ENCODE measurements around the gene PLEKHB2. TPM values are rescaled to one million over a fixed set of nuclear protein-coding genes. Genes with fewer than 3 reads are reported as not detected.

Gene PLEKHB2
- total RNA-seq, 4 donors from 2014 or later: 38.1 to 58.7 (median 49.0) TPM

- H3K27me3 ChIP-seq: no peaks in the 10 kb centered on the region
- no peaks in the 10 kb centered on the region for H3K9me3 ChIP-seq
- whole genome bisulfite sequencing, 2 donors (ENCODE audit: low coverage in 1 of 2): 100% methylated on average over 1 to 2 of the region's 3 CpGs
- no peak overlapping the region for H3K4me3 ChIP-seq
- no peak for TF ChIP-seq EP300 (IDR thresholded peaks at IDR 0.05)
- no peak for TF ChIP-seq POLR2A (IDR thresholded peaks at IDR 0.05)
- TF ChIP-seq CTCF (IDR thresholded peaks at IDR 0.05): no peak
- no peak for TF ChIP-seq POLR2AphosphoS5 (IDR thresholded peaks at IDR 0.05)
- no peak for ATAC-seq
- H3K36me3 ChIP-seq: peaks cover 0 to 55% of the 10 kb centered on the region in 2 donors
- no peaks in the 10 kb centered on the region for H3K4me1 ChIP-seq
- no peak overlapping the region for H3K27ac ChIP-seq
Measured at GRCh38 chr2:131123192-131123591, 18.1 kb downstream of the PLEKHB2 start.

GRCh38 chr2:131125195-131125757 lies 20.1 kb downstream of the PLEKHB2 start:
- no peak for TF ChIP-seq POLR2AphosphoS5 (IDR thresholded peaks at IDR 0.05)
- TF ChIP-seq POLR2A (IDR thresholded peaks at IDR 0.05): no peak
- no peak for TF ChIP-seq EP300 (IDR thresholded peaks at IDR 0.05)
- no peak for TF ChIP-seq CTCF (IDR thresholded peaks at IDR 0.05)
- H3K4me3 ChIP-seq: no peak overlapping the region
- H3K4me1 ChIP-seq: no peaks in the 10 kb centered on the region
- no peaks in the 10 kb centered on the region for H3K27me3 ChIP-seq
- WGBS, 2 donors (ENCODE audit: low coverage in 1 of 2): 84 to 91% methylated on average over 5 to 7 of the region's 7 CpGs
- ATAC-seq: no peak
- no peak overlapping the region for H3K27ac ChIP-seq
- H3K9me3 ChIP-seq: no peaks in the 10 kb centered on the region
- peaks cover 0 to 76% of the 10 kb centered on the region in 2 donors for H3K36me3 ChIP-seq

- Histone ChIP-seq H3K27ac (no peak overlapping the region), H3K4me1 (no peaks in the 10 kb centered on the region), H3K9me3 (no peaks in the 10 kb centered on the region), H3K36me3 (peaks cover 0 to 80% of the 10 kb centered on the region in 2 donors), H3K27me3 (no peaks in the 10 kb centered on the region), H3K4me3 (no peak overlapping the region)
- no peak for TF ChIP-seq EP300 (IDR thresholded peaks at IDR 0.05)
- no peak for TF ChIP-seq POLR2AphosphoS5 (IDR thresholded peaks at IDR 0.05)
- 53 to 69% methylated on average over 5 of the region's 5 CpGs for WGBS, 2 donors (ENCODE audit: low coverage in 1 of 2)
- no peak for ATAC-seq
Measured at GRCh38 chr2:131126436-131126835, 21.3 kb downstream of the PLEKHB2 start.

GRCh38 chr2:131127076-131127475 lies 21.9 kb downstream of the PLEKHB2 start:
- no peak for ATAC-seq

GRCh38 chr2:131127981-131128380 lies 22.8 kb downstream of the PLEKHB2 start:
- WGBS, 2 donors (ENCODE audit: low coverage in 1 of 2): 90 to 95% methylated on average over 3 of the region's 3 CpGs
- Histone ChIP-seq H3K27ac (no peak overlapping the region), H3K4me3 (no peak overlapping the region), H3K36me3 (peaks cover 0 to 81% of the 10 kb centered on the region in 2 donors), H3K4me1 (no peaks in the 10 kb centered on the region), H3K27me3 (no peaks in the 10 kb centered on the region), H3K9me3 (no peaks in the 10 kb centered on the region)
- TF ChIP-seq CTCF (IDR thresholded peaks at IDR 0.05) (no peak), POLR2A (IDR thresholded peaks at IDR 0.05) (no peak), POLR2AphosphoS5 (IDR thresholded peaks at IDR 0.05) (no peak), EP300 (IDR thresholded peaks at IDR 0.05) (no peak)
- no peak for ATAC-seq

More at GRCh38 chr2:131127076-131127475, 21.9 kb downstream of the PLEKHB2 start:
- Histone ChIP-seq H3K27ac (no peak overlapping the region), H3K4me3 (no peak overlapping the region), H3K9me3 (no peaks in the 10 kb centered on the region), H3K27me3 (no peaks in the 10 kb centered on the region), H3K36me3 (peaks cover 0 to 80% of the 10 kb centered on the region in 2 donors), H3K4me1 (no peaks in the 10 kb centered on the region)
- 95 to 100% methylated on average over 1 to 2 of the region's 3 CpGs for WGBS, 2 donors (ENCODE audit: low coverage in 1 of 2)
- TF ChIP-seq CTCF (IDR thresholded peaks at IDR 0.05) (no peak), POLR2AphosphoS5 (IDR thresholded peaks at IDR 0.05) (no peak)
